Activated T-cell treated with anti-CD3 and anti-CD28 coated beads, Interleukin-2, amount 50 U/mL, for 48 hours (primary cell): ENCODE data around the gene EDC3.

Source experiments
- DNase-seq, 2 experiments: peaks; one replicate each; pipeline ENCODE4 v3.0.0-alpha.2; 2020

The EDC3 gene

GRCh38 chr15:74624020-74624602 lies 71.7 kb downstream of the EDC3 start:
- DNase-seq: no peak

GRCh38 chr15:74622758-74623157 lies 73.1 kb downstream of the EDC3 start:
- no peak for DNase-seq

- DNase-seq: no peak
Observed at GRCh38 chr15:74621936-74622335, 73.9 kb downstream of the EDC3 start.

- DNase-seq: no peak
Observed at GRCh38 chr15:74621546-74621920, 74.3 kb downstream of the EDC3 start.

- peak; percentile 86 to 88 for DNase-seq
Observed at GRCh38 chr15:74620636-74621545, 74.9 kb downstream of the EDC3 start.

GRCh38 chr15:74619916-74620635 lies 75.7 kb downstream of the EDC3 start:
- no peak for DNase-seq

GRCh38 chr15:74618841-74619596 lies 76.8 kb downstream of the EDC3 start:
- DNase-seq: no peak

- no peak for DNase-seq
Observed at GRCh38 chr15:74616996-74617395, 78.8 kb downstream of the EDC3 start.

- peak; percentile 60 to 69 for DNase-seq
Observed at GRCh38 chr15:74616366-74616939, 79.4 kb downstream of the EDC3 start.

GRCh38 chr15:74615508-74616365 lies 80.1 kb downstream of the EDC3 start, which contains the start of gene CLK3:
TSS of gene CLK3 (plus strand) at chr15:74615836. CDS start at chr15:74619197, 3,361 bp downstream.
- peak; percentile 96 to 98 for DNase-seq

- DNase-seq: peak; percentile 89 to 93
Observed at GRCh38 chr15:74614744-74615507, 80.9 kb downstream of the EDC3 start.

GRCh38 chr15:74613953-74614743 lies 81.7 kb downstream of the EDC3 start:
- DNase-seq: no peak

GRCh38 chr15:74613089-74613952 lies 82.5 kb downstream of the EDC3 start:
- DNase-seq: no peak

GRCh38 chr15:74612677-74613076 lies 83.1 kb downstream of the EDC3 start:
- DNase-seq: no peak

GRCh38 chr15:74611834-74612233 lies 84.0 kb downstream of the EDC3 start:
- no peak for DNase-seq

GRCh38 chr15:74611341-74611740 lies 84.5 kb downstream of the EDC3 start:
- DNase-seq: no peak

GRCh38 chr15:74610302-74610951 lies 85.4 kb downstream of the EDC3 start:
- DNase-seq: no peak

- DNase-seq: no peak
Observed at GRCh38 chr15:74609938-74610301, 85.9 kb downstream of the EDC3 start.
